ENCODE measurements around the gene SGK1.
"Not testable (repeated sequence)": the region's sequence is repeated elsewhere in the genome, so short reads cannot be mapped to it uniquely, and the experiment has no call there.

SGK1 gene

GRCh38 chr6:134201716-134202115 is 116.2 kb downstream of the SGK1 start:
- CTCF ChIA-PET = interaction anchor here (1.0 kb wide), 1 partner anchor 11 kb away, joined by 3 read pairs; no protein-coding TSS in a partner anchor
- no peak for DNase-seq (ENCODE audit: extremely low spot score)
- POLR2A ChIA-PET = no interaction called here
- no peak for TF ChIP-seq CTCF (IDR thresholded peaks at IDR 0.05; ENCODE audit: control extremely low read depth, extremely low read depth, low read depth, missing control alignments)

GRCh38 chr6:134199848-134200606 is 117.9 kb downstream of the SGK1 start:
- TF ChIP-seq CTCF (IDR thresholded peaks at IDR 0.05; ENCODE audit: control extremely low read depth, extremely low read depth, low read depth, missing control alignments) = no peak
- CTCF ChIA-PET = no interaction called here
- peak; percentile 32 for DNase-seq (ENCODE audit: extremely low spot score)
- POLR2A ChIA-PET = no interaction called here

- no peak for TF ChIP-seq CTCF (IDR thresholded peaks at IDR 0.05; ENCODE audit: control extremely low read depth, extremely low read depth, low read depth, missing control alignments)
- ChIA-PET POLR2A (no interaction called here), CTCF (interaction anchor here (1.0 to 2.8 kb wide), 8 partner anchors 9 to 742 kb away, joined by 3 to 9 read pairs (median 3); no protein-coding TSS in a partner anchor)
- no peak for DNase-seq (ENCODE audit: extremely low spot score)
Observed at GRCh38 chr6:134198093-134198492, 119.8 kb downstream of the SGK1 start.

- POLR2A ChIA-PET; DNase-seq (ENCODE audit: extremely low spot score): not testable (repeated sequence)
- CTCF ChIA-PET = interaction anchor here (1.0 to 2.8 kb wide), 7 partner anchors 10 to 743 kb away, joined by 3 to 9 read pairs (median 3); no protein-coding TSS in a partner anchor
Observed at GRCh38 chr6:134197685-134198084, 120.2 kb downstream of the SGK1 start.

- POLR2A ChIA-PET = no interaction called here
- CTCF ChIA-PET = interaction anchor here (1.4 to 3.2 kb wide), 5 partner anchors 13 to 444 kb away, joined by 4 to 9 read pairs (median 6); no protein-coding TSS in a partner anchor
- peak; percentile 32 for DNase-seq (ENCODE audit: extremely low spot score)
- TF ChIP-seq CTCF (IDR thresholded peaks at IDR 0.05; ENCODE audit: control extremely low read depth, extremely low read depth, low read depth, missing control alignments) = no peak
Observed at GRCh38 chr6:134196568-134197193, 121.2 kb downstream of the SGK1 start.

- CTCF ChIA-PET = interaction anchor here (0.9 to 3.2 kb wide), 6 partner anchors 12 to 744 kb away, joined by 3 to 9 read pairs (median 5); no protein-coding TSS in a partner anchor
- POLR2A ChIA-PET = interaction anchor here (0.6 kb wide), 1 partner anchor 157 kb away, joined by 3 read pairs; no protein-coding TSS in a partner anchor
- DNase-seq (ENCODE audit: extremely low spot score) = no peak
- TF ChIP-seq CTCF (IDR thresholded peaks at IDR 0.05; ENCODE audit: control extremely low read depth, extremely low read depth, low read depth, missing control alignments) = no peak
Observed at GRCh38 chr6:134195985-134196384, 121.9 kb downstream of the SGK1 start.
